ENCODE measurements around the gene NXPH3.

Gene NXPH3

DNA sequence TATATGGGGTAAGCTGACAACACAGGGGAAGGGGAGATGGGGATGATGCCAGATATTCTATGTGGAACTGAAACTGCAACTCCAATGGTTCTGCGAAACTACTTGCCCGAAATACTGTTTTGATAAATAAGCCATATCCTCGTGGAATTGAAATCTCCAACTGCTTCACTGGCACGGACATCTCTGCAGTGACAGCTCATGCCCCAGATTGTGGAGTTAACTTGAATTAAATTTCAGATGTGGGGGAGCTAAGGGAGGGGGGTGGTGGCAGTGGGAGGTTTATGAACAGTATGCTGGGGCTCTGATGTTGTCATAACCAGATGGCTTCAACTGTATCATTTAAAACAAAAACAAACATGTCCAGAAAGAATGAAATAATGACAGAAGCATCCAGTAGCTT is 21.8 kb downstream of the NXPH3 start:
- no peak overlapping the region for H3K9ac ChIP-seq (ENCODE audit: insufficient read length)
- no peak for DNase-seq (ENCODE audit: low read depth, low spot score)
- TF ChIP-seq EZH2 (IDR thresholded peaks at IDR 0.05) (no peak), FOXP2 (optimal IDR thresholded peaks at IDR 0.05; ENCODE audit: control extremely low read depth, extremely low read length, insufficient read depth) (no peak), POLR2AphosphoS5 (IDR thresholded peaks at IDR 0.05; ENCODE audit: borderline replicate concordance, low read depth, low read length) (no peak)
- H3K27ac ChIP-seq, result no peak overlapping the region
- H3K36me3 ChIP-seq (ENCODE audit: insufficient read depth, low read length), result peaks cover 60% of the 10 kb centered on the region
- no peaks in the 10 kb centered on the region for H3K9me3 ChIP-seq (ENCODE audit: low read depth, low read length)
- no peak overlapping the region for H3K4me3 ChIP-seq

DNA sequence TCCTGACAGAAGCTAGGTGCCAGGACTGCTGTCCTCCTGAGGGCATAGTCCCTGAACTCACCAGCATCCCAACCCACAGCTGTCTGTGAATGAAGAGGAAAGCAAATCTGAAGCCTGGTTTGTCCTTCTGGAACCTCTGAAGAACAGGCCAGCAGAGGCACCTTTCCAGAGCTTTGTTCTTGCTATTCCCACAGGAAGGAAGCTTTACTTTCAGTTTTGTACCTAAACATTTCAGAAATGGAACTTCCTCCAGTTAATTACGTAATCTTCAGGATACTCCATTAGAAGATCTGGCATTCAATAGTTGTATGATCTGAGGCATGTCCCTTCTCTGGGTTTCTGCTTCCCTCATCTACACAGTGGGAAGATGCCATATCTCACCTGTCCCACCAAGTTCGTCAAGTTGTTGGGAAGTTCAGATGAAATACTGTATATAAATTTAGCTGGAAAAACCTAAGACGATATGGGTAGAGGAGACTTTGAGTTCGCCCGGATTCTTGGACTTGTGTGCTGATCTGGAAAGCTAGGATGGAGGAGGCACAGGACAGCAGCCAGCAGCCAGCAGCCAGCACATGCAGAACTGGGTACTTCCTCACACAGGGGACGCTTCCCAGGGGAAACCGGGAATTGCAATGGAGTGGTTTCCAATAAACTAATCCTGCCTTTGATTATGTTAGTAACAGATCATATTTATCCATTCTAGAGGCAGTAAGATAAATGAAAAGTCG is 22.4 kb downstream of the NXPH3 start:
- H3K36me3 ChIP-seq (ENCODE audit: insufficient read depth, low read length), result peaks cover 66% of the 10 kb centered on the region
- DNase-seq (ENCODE audit: low read depth, low spot score), result no peak
- H3K27ac ChIP-seq, result no peak overlapping the region
- H3K4me3 ChIP-seq, result no peak overlapping the region
- TF ChIP-seq EZH2 (IDR thresholded peaks at IDR 0.05), result no peak
- TF ChIP-seq FOXP2 (optimal IDR thresholded peaks at IDR 0.05; ENCODE audit: control extremely low read depth, extremely low read length, insufficient read depth), result no peak
- no peak for TF ChIP-seq POLR2AphosphoS5 (IDR thresholded peaks at IDR 0.05; ENCODE audit: borderline replicate concordance, low read depth, low read length)
- H3K9me3 ChIP-seq (ENCODE audit: low read depth, low read length), result no peaks in the 10 kb centered on the region
- no peak overlapping the region for H3K9ac ChIP-seq (ENCODE audit: insufficient read length)

DNA sequence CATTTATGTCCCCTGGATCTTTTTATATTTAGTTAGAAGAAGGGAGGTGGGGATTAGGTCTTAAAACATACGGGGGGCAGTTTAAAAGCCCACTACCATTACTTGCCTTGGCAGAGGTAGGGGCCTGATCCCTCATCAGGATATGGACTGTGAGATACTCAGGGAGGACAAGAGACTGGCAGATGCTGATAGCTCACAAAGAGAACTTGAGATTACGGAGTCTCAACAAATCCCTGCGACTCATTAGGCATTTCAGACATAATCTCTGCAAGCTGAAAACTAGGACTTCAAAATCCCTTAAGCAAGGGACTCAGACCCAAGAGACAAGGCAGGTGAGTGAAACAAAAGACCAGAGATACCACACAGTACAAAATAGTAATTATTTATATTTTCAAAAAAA is 23.2 kb downstream of the NXPH3 start:
- no peak overlapping the region for H3K4me3 ChIP-seq
- TF ChIP-seq FOXP2 (optimal IDR thresholded peaks at IDR 0.05; ENCODE audit: control extremely low read depth, extremely low read length, insufficient read depth) (no peak), POLR2AphosphoS5 (IDR thresholded peaks at IDR 0.05; ENCODE audit: borderline replicate concordance, low read depth, low read length) (no peak), EZH2 (IDR thresholded peaks at IDR 0.05) (no peak)
- H3K27ac ChIP-seq, result no peak overlapping the region

DNA sequence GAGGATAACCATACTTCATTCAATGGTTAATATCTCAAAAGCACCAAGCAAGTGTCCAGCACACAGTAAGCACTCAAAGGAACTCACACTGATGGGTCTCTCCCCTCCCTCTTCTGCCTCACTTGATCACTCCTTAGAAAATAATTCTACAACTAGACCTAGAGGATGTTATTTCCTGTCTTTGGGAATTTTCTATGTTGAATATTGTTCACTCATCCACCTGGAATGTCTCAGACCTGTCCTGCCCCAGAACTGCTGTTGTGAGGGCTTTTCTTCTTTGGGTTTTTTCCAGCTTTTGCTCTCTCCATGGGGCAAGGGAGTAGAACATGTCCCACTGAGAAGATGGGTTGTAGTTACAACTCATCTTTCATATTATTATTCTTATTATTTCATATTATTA is 25.3 kb downstream of the NXPH3 start:
- Histone ChIP-seq H3K36me3 (ENCODE audit: insufficient read depth, low read length) (peaks cover 89% of the 10 kb centered on the region), H3K9me3 (ENCODE audit: low read depth, low read length) (no peaks in the 10 kb centered on the region), H3K9ac (ENCODE audit: insufficient read length) (no peak overlapping the region), H3K4me3 (no peak overlapping the region), H3K27ac (no peak overlapping the region)
- TF ChIP-seq POLR2AphosphoS5 (IDR thresholded peaks at IDR 0.05; ENCODE audit: borderline replicate concordance, low read depth, low read length) (no peak), EZH2 (IDR thresholded peaks at IDR 0.05) (no peak), FOXP2 (optimal IDR thresholded peaks at IDR 0.05; ENCODE audit: control extremely low read depth, extremely low read length, insufficient read depth) (no peak)
- no peak for DNase-seq (ENCODE audit: low read depth, low spot score)

More for the DNA sequence above, 23.2 kb downstream of the NXPH3 start:
- H3K9me3 ChIP-seq (ENCODE audit: low read depth, low read length), result no peaks in the 10 kb centered on the region
- no peak overlapping the region for H3K9ac ChIP-seq (ENCODE audit: insufficient read length)
- H3K36me3 ChIP-seq (ENCODE audit: insufficient read depth, low read length), result peaks cover 75% of the 10 kb centered on the region
- DNase-seq (ENCODE audit: low read depth, low spot score), result no peak

DNA sequence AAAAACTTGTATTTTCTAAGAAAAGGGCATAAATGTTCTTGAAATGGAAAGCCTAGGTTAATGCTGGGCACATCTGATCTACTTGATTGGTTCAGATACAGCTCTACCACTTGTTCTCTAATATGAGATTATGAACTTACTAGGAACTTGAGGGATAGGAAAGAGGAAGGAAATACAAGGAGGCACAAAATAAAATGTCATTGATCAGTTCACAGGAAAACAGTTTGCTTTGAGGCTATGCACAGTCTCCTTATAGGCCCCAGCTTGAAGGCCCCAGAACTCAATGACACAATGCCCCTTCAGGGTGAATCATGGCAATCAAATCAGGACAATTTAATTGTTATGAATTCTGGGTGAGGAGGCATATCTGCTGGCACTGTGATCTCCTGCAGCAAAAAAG is 27.1 kb downstream of the NXPH3 start:
- no peak for TF ChIP-seq FOXP2 (optimal IDR thresholded peaks at IDR 0.05; ENCODE audit: control extremely low read depth, extremely low read length, insufficient read depth)
- DNase-seq (ENCODE audit: low read depth, low spot score), result no peak
- H3K9ac ChIP-seq (ENCODE audit: insufficient read length), result no peak overlapping the region
- no peak overlapping the region for H3K27ac ChIP-seq
- H3K9me3 ChIP-seq (ENCODE audit: low read depth, low read length), result no peaks in the 10 kb centered on the region
- peaks cover 85% of the 10 kb centered on the region for H3K36me3 ChIP-seq (ENCODE audit: insufficient read depth, low read length)
- no peak overlapping the region for H3K4me3 ChIP-seq

DNA sequence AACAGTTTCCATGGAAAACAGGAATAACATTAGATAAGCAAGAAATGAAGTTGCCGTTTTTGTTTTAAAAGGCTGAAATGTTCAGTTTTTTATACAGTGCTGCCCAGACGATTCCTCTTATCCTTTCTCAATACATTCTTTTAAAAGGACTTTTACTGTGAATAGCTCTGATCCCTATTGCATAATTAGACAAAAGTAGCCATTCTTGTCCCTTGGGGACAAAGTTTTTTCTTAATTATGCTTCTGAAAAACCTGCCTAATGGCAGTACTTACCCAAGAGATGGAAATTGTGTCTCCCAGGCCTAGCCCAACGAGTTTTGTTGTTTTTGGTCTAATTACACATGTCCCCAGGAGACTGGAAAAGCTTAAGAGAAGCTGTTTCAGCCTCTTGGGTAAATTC is 27.6 kb downstream of the NXPH3 start:
- Histone ChIP-seq H3K4me3 (no peak overlapping the region), H3K36me3 (ENCODE audit: insufficient read depth, low read length) (peaks cover 83% of the 10 kb centered on the region), H3K27ac (peak overlapping the region; percentile 17; the same call in 1 of the 2 replicates), H3K9me3 (ENCODE audit: low read depth, low read length) (no peaks in the 10 kb centered on the region), H3K9ac (ENCODE audit: insufficient read length) (no peak overlapping the region)
- TF ChIP-seq POLR2AphosphoS5 (IDR thresholded peaks at IDR 0.05; ENCODE audit: borderline replicate concordance, low read depth, low read length) (no peak), EZH2 (IDR thresholded peaks at IDR 0.05) (no peak), FOXP2 (optimal IDR thresholded peaks at IDR 0.05; ENCODE audit: control extremely low read depth, extremely low read length, insufficient read depth) (no peak)
- no peak for DNase-seq (ENCODE audit: low read depth, low spot score)

DNA sequence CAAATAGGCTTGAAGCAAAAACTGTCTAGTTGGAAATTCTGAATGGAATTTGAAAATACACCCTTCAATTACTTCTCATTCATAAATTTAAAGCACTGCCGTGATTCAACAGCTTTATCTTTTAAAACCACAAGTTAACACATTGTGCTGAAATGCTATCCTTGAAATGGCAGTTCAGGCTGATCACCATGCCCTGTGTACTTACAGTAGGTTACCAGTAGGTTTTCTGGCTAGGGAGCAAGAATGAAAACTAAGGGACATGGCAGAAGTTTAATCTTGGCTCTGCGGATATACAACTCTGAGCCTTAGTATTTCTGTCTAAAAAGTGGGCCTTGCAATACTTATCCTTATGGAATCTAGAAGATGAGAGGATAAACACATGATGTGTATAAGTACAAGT is 28.0 kb downstream of the NXPH3 start:
- Histone ChIP-seq H3K36me3 (ENCODE audit: insufficient read depth, low read length) (peaks cover 83% of the 10 kb centered on the region), H3K9ac (ENCODE audit: insufficient read length) (no peak overlapping the region), H3K4me3 (no peak overlapping the region), H3K27ac (peak overlapping the region; percentile 17; the same call in 1 of the 2 replicates), H3K9me3 (ENCODE audit: low read depth, low read length) (no peaks in the 10 kb centered on the region)
- no peak for TF ChIP-seq POLR2AphosphoS5 (IDR thresholded peaks at IDR 0.05; ENCODE audit: borderline replicate concordance, low read depth, low read length)
- TF ChIP-seq FOXP2 (optimal IDR thresholded peaks at IDR 0.05; ENCODE audit: control extremely low read depth, extremely low read length, insufficient read depth), result no peak
- no peak for TF ChIP-seq EZH2 (IDR thresholded peaks at IDR 0.05)
- DNase-seq (ENCODE audit: low read depth, low spot score), result no peak

DNA sequence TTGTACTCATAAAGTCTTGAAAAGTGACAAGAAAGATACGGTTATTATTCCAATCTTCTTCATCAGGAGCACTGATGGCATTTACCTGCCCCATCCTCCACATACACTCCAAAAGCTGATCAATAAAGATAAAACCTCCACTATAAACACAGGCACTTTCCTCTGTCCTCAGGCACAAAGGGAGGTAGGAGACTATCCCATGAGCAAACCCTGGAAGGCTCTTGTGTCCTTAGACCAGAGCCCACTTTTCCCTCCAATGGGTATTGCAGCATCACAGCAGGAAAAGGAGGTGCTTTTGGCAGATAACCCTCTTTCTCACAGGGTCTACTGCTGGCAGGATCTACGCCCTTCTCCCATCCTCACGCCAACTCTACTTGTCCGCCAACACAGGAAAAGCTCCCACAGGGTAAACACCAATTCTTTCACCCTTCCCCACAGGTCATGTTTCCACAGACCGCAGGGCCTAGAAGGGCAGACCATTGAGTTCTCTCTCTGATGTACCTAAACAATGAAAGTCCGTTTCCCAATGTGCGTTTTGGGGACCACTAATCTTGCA is 28.7 kb downstream of the NXPH3 start:
- 0 out of 2 replicates have a peak overlapping the region, but pooled peaks have one; percentile 17 for H3K27ac ChIP-seq
- peaks cover 86% of the 10 kb centered on the region for H3K36me3 ChIP-seq (ENCODE audit: insufficient read depth, low read length)
- DNase-seq (ENCODE audit: low read depth, low spot score), result no peak
- TF ChIP-seq EZH2 (IDR thresholded peaks at IDR 0.05), result no peak
- TF ChIP-seq POLR2AphosphoS5 (IDR thresholded peaks at IDR 0.05; ENCODE audit: borderline replicate concordance, low read depth, low read length), result no peak
- TF ChIP-seq FOXP2 (optimal IDR thresholded peaks at IDR 0.05; ENCODE audit: control extremely low read depth, extremely low read length, insufficient read depth), result no peak
- H3K4me3 ChIP-seq, result no peak overlapping the region
- no peaks in the 10 kb centered on the region for H3K9me3 ChIP-seq (ENCODE audit: low read depth, low read length)
- no peak overlapping the region for H3K9ac ChIP-seq (ENCODE audit: insufficient read length)

Data from SK-N-MC (cell line).